Endothelial cell of umbilical vein (primary cell): ENCODE measurements around the gene ASAP2.

ENCODE experiments used
- POLR2A ChIP-seq: IDR thresholded peaks from 2 replicates; pipeline ENCODE4 v1.6.1; 2012; ENCODE audit warnings: low read depth, mild to moderate bottlenecking, control low read depth, low read length
- POLR2AphosphoS5 ChIP-seq: IDR thresholded peaks from 2 replicates; pipeline ENCODE4 v1.6.1; 2012; ENCODE audit warnings: low read depth, mild to moderate bottlenecking, control low read depth, low read length, moderate library complexity; ENCODE audit not compliant: insufficient read depth
- TF ChIP-seq, protein P1 (sequence below), 2 donors: IDR thresholded peaks; 1 replicate in 1 of 2; 2 replicates in 1 of 2; pipeline ENCODE4 v1.5.1; 2011; ENCODE audit warnings: low read length in 2 of 2, mild to moderate bottlenecking in 2 of 2, moderate library complexity in 2 of 2, control low read depth in 1 of 2, inconsistent platforms in 1 of 2, low read depth in 1 of 2; ENCODE audit not compliant: insufficient read depth in 1 of 2; ENCODE audit errors: extremely low read depth in 1 of 2

DNA sequence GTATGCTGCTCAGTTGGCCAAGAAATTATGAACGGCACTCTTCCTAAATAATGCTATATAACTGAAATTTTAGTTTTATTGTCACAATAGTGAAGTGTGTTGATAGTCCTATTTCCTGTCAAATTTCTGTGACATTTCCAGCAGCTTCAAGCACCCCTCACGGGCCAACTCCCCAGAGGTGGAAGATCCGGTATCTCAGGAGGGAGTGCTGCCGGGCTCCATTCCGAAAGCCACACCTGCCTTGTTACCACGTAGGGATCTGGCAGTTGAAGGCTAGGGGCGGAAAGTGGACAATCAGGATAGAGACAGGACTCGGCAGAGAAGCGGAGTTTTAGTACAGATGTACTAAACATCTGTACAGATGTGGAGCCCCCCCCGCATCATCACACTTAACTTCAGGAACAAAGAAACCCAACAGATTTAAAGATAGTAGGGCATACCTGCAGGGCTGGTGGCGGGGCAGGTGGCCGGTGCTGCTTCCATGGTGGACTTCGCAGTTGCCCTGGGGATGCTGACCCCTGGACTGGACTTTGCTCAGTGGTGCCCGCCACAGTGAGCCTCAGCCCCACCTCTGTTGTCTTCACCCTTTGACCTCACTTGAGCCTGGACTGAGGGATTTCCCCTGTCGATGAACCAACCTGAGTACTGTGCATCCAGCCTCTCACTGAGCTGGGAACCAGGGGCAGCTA lies 22.3 kb downstream of the ASAP2 start:
- TF ChIP-seq POLR2A (no peak), POLR2AphosphoS5 (no peak)
- TF ChIP-seq, protein P1, sequence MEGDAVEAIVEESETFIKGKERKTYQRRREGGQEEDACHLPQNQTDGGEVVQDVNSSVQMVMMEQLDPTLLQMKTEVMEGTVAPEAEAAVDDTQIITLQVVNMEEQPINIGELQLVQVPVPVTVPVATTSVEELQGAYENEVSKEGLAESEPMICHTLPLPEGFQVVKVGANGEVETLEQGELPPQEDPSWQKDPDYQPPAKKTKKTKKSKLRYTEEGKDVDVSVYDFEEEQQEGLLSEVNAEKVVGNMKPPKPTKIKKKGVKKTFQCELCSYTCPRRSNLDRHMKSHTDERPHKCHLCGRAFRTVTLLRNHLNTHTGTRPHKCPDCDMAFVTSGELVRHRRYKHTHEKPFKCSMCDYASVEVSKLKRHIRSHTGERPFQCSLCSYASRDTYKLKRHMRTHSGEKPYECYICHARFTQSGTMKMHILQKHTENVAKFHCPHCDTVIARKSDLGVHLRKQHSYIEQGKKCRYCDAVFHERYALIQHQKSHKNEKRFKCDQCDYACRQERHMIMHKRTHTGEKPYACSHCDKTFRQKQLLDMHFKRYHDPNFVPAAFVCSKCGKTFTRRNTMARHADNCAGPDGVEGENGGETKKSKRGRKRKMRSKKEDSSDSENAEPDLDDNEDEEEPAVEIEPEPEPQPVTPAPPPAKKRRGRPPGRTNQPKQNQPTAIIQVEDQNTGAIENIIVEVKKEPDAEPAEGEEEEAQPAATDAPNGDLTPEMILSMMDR (IDR thresholded peaks at IDR 0.05; ENCODE audit: extremely low read depth in 1 of 2, insufficient read depth in 1 of 2, low read depth in 1 of 2, low read length in 2 of 2), result no peak
